Transverse colon (tissue), 4 donors: ENCODE results near the gene NFATC2IP. TPM values are rescaled to one million over a fixed set of nuclear protein-coding genes. Genes with fewer than 3 reads are reported as not detected.
"Not testable (repeated sequence)": the region's sequence is repeated elsewhere in the genome, so short reads cannot be mapped to it uniquely, and the experiment has no call there.

ENCODE experiments used
- DNase-seq: peaks from one replicate; pipeline ENCODE4 v3.0.0-alpha.2; 2019
- H3K27ac ChIP-seq, 4 donors: fragments of 200-600 bp; sonication (generic); 2 replicates each; pipeline ENCODE4 v1.5.1; 2016 to 2018; ENCODE audit warnings: inconsistent platforms in 4 of 4
- H3K27me3 ChIP-seq: fragments of 200-600 bp; sonication (generic); 2 replicates; pipeline ENCODE4 v1.5.1; 2017; ENCODE audit warnings: inconsistent platforms
- H3K36me3 ChIP-seq, 4 donors: fragments of 200-600 bp; sonication (generic); 2 replicates each; pipeline ENCODE4 v1.5.1; 2017 to 2019; ENCODE audit warnings: inconsistent platforms in 4 of 4
- H3K4me1 ChIP-seq, 4 donors: fragments of 200-600 bp; sonication (generic); 2 replicates each; pipeline ENCODE4 v1.5.1; 2017 to 2020; ENCODE audit warnings: inconsistent platforms in 4 of 4
- H3K4me3 ChIP-seq, 4 donors: fragments of 200-600 bp; sonication (generic); 1 replicate in 1 of 4; 2 replicates in 3 of 4; pipeline versions ENCODE4 v1.5.1 to v1.6.1; 2017 to 2019; ENCODE audit warnings: inconsistent platforms in 4 of 4
- H3K9me3 ChIP-seq, 2 donors: fragments of 200-600 bp; sonication (generic); 2 replicates each; pipeline ENCODE4 v1.5.1; 2017 to 2019; ENCODE audit warnings: inconsistent platforms in 2 of 2
- EP300 ChIP-seq: sonication (generic); formaldehyde crosslinking; IDR thresholded peaks from one replicate; pipeline ENCODE4 v1.6.1; 2017; ENCODE audit warnings: antibody characterized with exemption, low read depth
- POLR2A ChIP-seq: fragments of 450-650 bp; IDR thresholded peaks from one replicate; pipeline ENCODE4 v1.6.1; 2016; ENCODE audit warnings: antibody characterized with exemption, mild to moderate bottlenecking, moderate library complexity
- POLR2AphosphoS5 ChIP-seq, 3 donors: sonication (generic); formaldehyde crosslinking; IDR thresholded peaks; one replicate each; pipeline ENCODE4 v1.6.1; 2016; ENCODE audit warnings: antibody characterized with exemption in 3 of 3
- WGBS, 2 donors: methylation state at CpG; one replicate each; pipeline ENCODE4 v1.1.5; 2018; ENCODE audit warnings: low coverage in 1 of 2; 5-methylcytosine and 5-hydroxymethylcytosine counted together
- in situ Hi-C, 4 donors: fragments of 200-750 bp; cut with MboI; loops; one replicate each; pipeline versions ENCODE4 v1.15.0 to v1.15.1; 2017; ENCODE audit warnings: low sequenced_read_pairs in 3 of 4, low pct_ligation_motif_present in 1 of 4, low pct_unique_long_range_greater_than_20kb in 1 of 4
- intact Hi-C: fragments of 100-400 bp; cut with DNase I; formaldehyde crosslinking; loops from one replicate; pipeline ENCODE4 v1.15.1; 2023; ENCODE audit warnings: low total_unique reads
- total RNA-seq, 4 donors: library from RNA; depleted of rRNA; stranded (reverse); fragments of >200 nt; gene quantifications; one replicate each; pipeline ENCODE4 v1.1.0, GENCODE V29; 2016
- TF ChIP-seq, protein P1 (sequence below), 5 experiments: fragments of 200-600 bp in 3 of 5; fragments of 450-650 bp in 2 of 5; sonication (generic) in 3 of 5; IDR thresholded peaks; 1 replicate in 2 of 5; 2 replicates in 3 of 5; pipeline ENCODE4 v1.5.1; 2016 to 2017; ENCODE audit warnings: antibody characterized with exemption in 5 of 5, inconsistent platforms in 3 of 5, mild to moderate bottlenecking in 2 of 5, moderate library complexity in 1 of 5

The NFATC2IP gene
- total RNA-seq, 4 donors from 2014 or later: 59.1 to 89.4 (median 70.2) TPM

GRCh38 chr16:28924399-28924761 lies 26.4 kb upstream of the NFATC2IP start:
- in situ Hi-C loops: no loop called here
- intact Hi-C loops: no loop called here
- DNase-seq: peak; percentile 47

DNA sequence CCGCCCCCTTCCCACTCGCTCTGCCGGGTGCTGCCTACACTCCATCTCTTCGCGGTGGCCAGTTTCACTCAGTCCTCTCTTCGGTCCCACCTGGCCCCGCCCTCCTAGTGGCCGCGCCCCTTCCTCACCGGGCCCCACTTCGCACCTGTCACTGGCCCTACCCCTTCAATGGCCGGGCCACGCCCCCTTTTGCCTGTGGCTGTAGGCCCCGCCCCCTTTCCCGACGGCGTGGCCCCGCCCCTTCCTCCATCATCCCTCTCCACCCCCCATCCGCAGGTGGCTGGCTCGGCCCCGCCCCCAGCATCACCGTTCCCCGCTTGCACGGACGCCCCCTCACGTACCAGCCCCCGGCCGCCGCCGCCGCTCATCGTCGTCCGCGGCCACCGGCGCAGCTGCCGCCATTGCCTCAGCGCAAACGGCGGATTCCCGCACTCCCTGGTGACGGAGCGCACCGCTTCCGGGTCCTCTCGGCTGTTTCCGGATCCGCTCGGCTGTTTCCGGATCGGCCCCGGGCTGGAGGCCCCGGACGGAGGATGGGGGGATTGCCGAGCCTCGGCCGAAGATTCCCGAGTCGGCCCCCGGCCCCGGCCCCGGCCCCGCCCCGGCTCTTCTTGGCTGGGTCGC lies 25.9 kb upstream of the NFATC2IP start, which contains the start of gene RABEP2:
Gene RABEP2, minus strand, starts transcription at position 477 of the 624 bp plus-strand sequence. Its CDS starts 75 bp downstream, at position 402.
- intact Hi-C loops: no loop called here
- TF ChIP-seq POLR2AphosphoS5 (IDR thresholded peaks at IDR 0.05) (peak; percentile 66 to 80 (median 73)), POLR2A (no peak), EP300 (no peak)
- TF ChIP-seq, protein P1, sequence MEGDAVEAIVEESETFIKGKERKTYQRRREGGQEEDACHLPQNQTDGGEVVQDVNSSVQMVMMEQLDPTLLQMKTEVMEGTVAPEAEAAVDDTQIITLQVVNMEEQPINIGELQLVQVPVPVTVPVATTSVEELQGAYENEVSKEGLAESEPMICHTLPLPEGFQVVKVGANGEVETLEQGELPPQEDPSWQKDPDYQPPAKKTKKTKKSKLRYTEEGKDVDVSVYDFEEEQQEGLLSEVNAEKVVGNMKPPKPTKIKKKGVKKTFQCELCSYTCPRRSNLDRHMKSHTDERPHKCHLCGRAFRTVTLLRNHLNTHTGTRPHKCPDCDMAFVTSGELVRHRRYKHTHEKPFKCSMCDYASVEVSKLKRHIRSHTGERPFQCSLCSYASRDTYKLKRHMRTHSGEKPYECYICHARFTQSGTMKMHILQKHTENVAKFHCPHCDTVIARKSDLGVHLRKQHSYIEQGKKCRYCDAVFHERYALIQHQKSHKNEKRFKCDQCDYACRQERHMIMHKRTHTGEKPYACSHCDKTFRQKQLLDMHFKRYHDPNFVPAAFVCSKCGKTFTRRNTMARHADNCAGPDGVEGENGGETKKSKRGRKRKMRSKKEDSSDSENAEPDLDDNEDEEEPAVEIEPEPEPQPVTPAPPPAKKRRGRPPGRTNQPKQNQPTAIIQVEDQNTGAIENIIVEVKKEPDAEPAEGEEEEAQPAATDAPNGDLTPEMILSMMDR (IDR thresholded peaks at IDR 0.05): peak in 1 of 5 experiments; percentile 10
- no peaks in the 10 kb centered on the region for H3K9me3 ChIP-seq
- WGBS, 2 donors: 2% methylated on average over 30 of the region's 66 CpGs; no CpG with 5 or more reads in 1 of the 2 donors
- peak; percentile 99 for DNase-seq
- H3K27ac ChIP-seq: peak within 1 kb of the TSS; percentile 94 to 99 (median 97)
- in situ Hi-C loops: no loop called here
- peak within 1 kb of the TSS; percentile 36 to 90 (median 57) for H3K4me3 ChIP-seq
- H3K36me3 ChIP-seq: no peaks in the 10 kb centered on the region
- H3K27me3 ChIP-seq: no peaks in the 10 kb centered on the region
- H3K4me1 ChIP-seq: peaks cover 0 to 25% (median 21%) of the 10 kb centered on the region in 4 donors

More at GRCh38 chr16:28924399-28924761, 26.4 kb upstream of the NFATC2IP start:
- Histone ChIP-seq H3K9me3 (no peaks in the 10 kb centered on the region), H3K27ac (peak overlapping the region; percentile 94 to 99 (median 97)), H3K4me1 (peaks cover 0 to 25% (median 21%) of the 10 kb centered on the region in 4 donors), H3K4me3 (peak overlapping the region in 3 of 4 donors; percentile 53 to 90 (median 61)), H3K36me3 (peaks cover 0 to 4% (median 0%) of the 10 kb centered on the region in 4 donors), H3K27me3 (no peaks in the 10 kb centered on the region)
- WGBS, 2 donors: 28% methylated on average over 15 of the region's 15 CpGs; no CpG with 5 or more reads in 1 of the 2 donors
- TF ChIP-seq EP300 (no peak), POLR2A (peak; percentile 20), POLR2AphosphoS5 (IDR thresholded peaks at IDR 0.05) (peak; percentile 46 to 50 (median 48))
- TF ChIP-seq, protein P1 (IDR thresholded peaks at IDR 0.05): peak; percentile 19 to 76 (median 35)

- Histone ChIP-seq H3K9me3 (no peaks in the 10 kb centered on the region), H3K4me1 (peaks cover 0 to 25% (median 21%) of the 10 kb centered on the region in 4 donors), H3K4me3 (peak overlapping the region; percentile 36 to 90 (median 57)), H3K27ac (peak overlapping the region; percentile 94 to 99 (median 97)), H3K27me3 (no peaks in the 10 kb centered on the region), H3K36me3 (no peaks in the 10 kb centered on the region)
- in situ Hi-C loops (no loop called here), intact Hi-C loops (no loop called here)
- peak; percentile 76 for DNase-seq
- TF ChIP-seq EP300 (no peak), POLR2AphosphoS5 (IDR thresholded peaks at IDR 0.05) (peak in 2 of 3 donors; percentile 1 to 56), POLR2A (peak; percentile 78)
- TF ChIP-seq, protein P1 (IDR thresholded peaks at IDR 0.05): no peak
- WGBS, 2 donors: 1 to 4% methylated on average over 10 to 41 of the region's 48 CpGs
These were observed 25.1 kb upstream of the NFATC2IP start for GRCh38 chr16:28925386-28926228.

DNA sequence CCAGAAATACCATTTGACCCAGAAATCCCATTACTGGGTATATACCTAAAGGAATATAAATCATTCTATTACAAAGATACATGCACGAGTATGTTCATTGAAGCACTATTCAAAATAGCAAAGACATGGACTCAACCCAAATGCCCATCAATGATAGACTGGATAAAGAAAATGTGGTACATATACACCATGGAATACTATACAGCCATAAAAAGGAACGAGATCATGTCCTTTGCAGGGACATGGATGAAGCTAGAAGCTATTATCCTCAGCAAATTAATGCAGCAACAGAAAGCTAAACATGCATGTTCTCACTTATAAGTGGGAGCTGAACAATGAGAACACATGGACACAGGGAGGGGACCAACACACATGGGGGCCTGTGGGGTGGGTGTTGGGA lies 24.5 kb upstream of the NFATC2IP start:
- H3K36me3 ChIP-seq: not testable (repeated sequence)
- 39 to 58% methylated on average over 2 of the region's 2 CpGs for WGBS, 2 donors

More for the DNA sequence above, 24.5 kb upstream of the NFATC2IP start:
- DNase-seq, intact Hi-C loops, in situ Hi-C loops, H3K9me3 ChIP-seq, H3K27me3 ChIP-seq: not testable (repeated sequence)
- Histone ChIP-seq H3K4me3 (peak overlapping the region in 3 of 4 donors; percentile 53 to 90 (median 61)), H3K4me1 (peaks cover 0 to 25% (median 21%) of the 10 kb centered on the region in 4 donors), H3K27ac (peak overlapping the region; percentile 94 to 99 (median 97))
